ENCODE data around the gene NFASC. TPM values are rescaled to one million over a fixed set of nuclear protein-coding genes. Genes with fewer than 3 reads are reported as not detected.

Gene NFASC
- total RNA-seq, 4 donors from 2014 or later, result 6.3 to 15.1 (median 11.7) TPM

GRCh38 chr1:205015241-205015640, 144.6 kb downstream of the NFASC start:
- H3K4me3 ChIP-seq, result no peak overlapping the region
- intact Hi-C loops (cut with DNase I), result no loop called here
- WGBS, 2 donors, result 83% methylated on average over 1 of the region's 9 CpGs; no CpG with 5 or more reads in 1 of the 2 donors
- TF ChIP-seq POLR2A (IDR thresholded peaks at IDR 0.05), result no peak
- no peak for DNase-seq
- no peaks in the 10 kb centered on the region for H3K36me3 ChIP-seq
- H3K27me3 ChIP-seq, result peaks cover 0 to 43% (median 0%) of the 10 kb centered on the region in 4 donors
- no peak overlapping the region for H3K27ac ChIP-seq
- H3K9me3 ChIP-seq, result no peaks in the 10 kb centered on the region
- peaks cover 4 to 24% (median 5%) of the 10 kb centered on the region in 3 donors for H3K4me1 ChIP-seq

GRCh38 chr1:205016075-205016474, 145.4 kb downstream of the NFASC start:
- Histone ChIP-seq H3K4me1 (peaks cover 4 to 24% (median 5%) of the 10 kb centered on the region in 3 donors), H3K9me3 (no peaks in the 10 kb centered on the region), H3K27ac (no peak overlapping the region), H3K4me3 (no peak overlapping the region), H3K27me3 (peaks cover 0 to 51% (median 0%) of the 10 kb centered on the region in 4 donors), H3K36me3 (no peaks in the 10 kb centered on the region)
- DNase-seq, result no peak
- WGBS, 2 donors, result 88 to 97% methylated on average over 7 to 9 of the region's 9 CpGs
- TF ChIP-seq POLR2A (IDR thresholded peaks at IDR 0.05) (no peak), CTCF (IDR thresholded peaks at IDR 0.05) (no peak)
- intact Hi-C loops (cut with DNase I), result no loop called here

GRCh38 chr1:205016584-205016983, 145.9 kb downstream of the NFASC start:
- no peak overlapping the region for H3K27ac ChIP-seq
- 87 to 89% methylated on average over 11 to 13 of the region's 13 CpGs for WGBS, 2 donors
- no peaks in the 10 kb centered on the region for H3K9me3 ChIP-seq
- no peak for DNase-seq
- peaks cover 0 to 56% (median 0%) of the 10 kb centered on the region in 4 donors for H3K27me3 ChIP-seq
- H3K4me1 ChIP-seq, result peaks cover 4 to 24% (median 5%) of the 10 kb centered on the region in 3 donors
- no peak for TF ChIP-seq POLR2A (IDR thresholded peaks at IDR 0.05)
- no peak for TF ChIP-seq CTCF (IDR thresholded peaks at IDR 0.05)
- H3K36me3 ChIP-seq, result no peaks in the 10 kb centered on the region
- intact Hi-C loops (cut with DNase I), result no loop called here
- no peak overlapping the region for H3K4me3 ChIP-seq

- no peak overlapping the region for H3K4me3 ChIP-seq
- intact Hi-C loops (cut with DNase I), result no loop called here
- TF ChIP-seq POLR2A (IDR thresholded peaks at IDR 0.05) (no peak), CTCF (IDR thresholded peaks at IDR 0.05) (no peak)
- no peak overlapping the region for H3K27ac ChIP-seq
- H3K27me3 ChIP-seq, result peaks cover 0 to 60% (median 0%) of the 10 kb centered on the region in 4 donors
- H3K9me3 ChIP-seq, result no peaks in the 10 kb centered on the region
- 76 to 88% methylated on average over 5 to 6 of the region's 6 CpGs for WGBS, 2 donors
- no peak for DNase-seq
- H3K4me1 ChIP-seq, result peaks cover 4 to 24% (median 5%) of the 10 kb centered on the region in 3 donors
- H3K36me3 ChIP-seq, result no peaks in the 10 kb centered on the region
Observed at GRCh38 chr1:205017001-205017400, 146.3 kb downstream of the NFASC start.

- WGBS, 2 donors, result 91% methylated on average over 6 of the region's 7 CpGs; no CpG with 5 or more reads in 1 of the 2 donors
- H3K4me3 ChIP-seq, result no peak overlapping the region
- H3K27me3 ChIP-seq, result peaks cover 0 to 68% (median 0%) of the 10 kb centered on the region in 4 donors
- H3K4me1 ChIP-seq, result peaks cover 4 to 23% (median 5%) of the 10 kb centered on the region in 3 donors
- H3K36me3 ChIP-seq, result no peaks in the 10 kb centered on the region
- H3K9me3 ChIP-seq, result no peaks in the 10 kb centered on the region
- intact Hi-C loops (cut with DNase I), result no loop called here
- DNase-seq, result no peak
- TF ChIP-seq POLR2A (IDR thresholded peaks at IDR 0.05) (no peak), CTCF (IDR thresholded peaks at IDR 0.05) (no peak)
- no peak overlapping the region for H3K27ac ChIP-seq
Observed at GRCh38 chr1:205017766-205018165, 147.1 kb downstream of the NFASC start.

GRCh38 chr1:205018381-205018780, 147.7 kb downstream of the NFASC start:
- H3K9me3 ChIP-seq, result no peaks in the 10 kb centered on the region
- no peak for DNase-seq
- 60 to 64% methylated on average over 1 of the region's 2 CpGs for WGBS, 2 donors
- intact Hi-C loops (cut with DNase I), result no loop called here
- H3K27ac ChIP-seq, result no peak overlapping the region
- H3K4me3 ChIP-seq, result no peak overlapping the region
- TF ChIP-seq POLR2A (IDR thresholded peaks at IDR 0.05), result no peak
- no peak for TF ChIP-seq CTCF (IDR thresholded peaks at IDR 0.05)
- H3K4me1 ChIP-seq, result peaks cover 4 to 17% (median 5%) of the 10 kb centered on the region in 3 donors
- H3K27me3 ChIP-seq, result peaks cover 0 to 73% (median 0%) of the 10 kb centered on the region in 4 donors
- no peaks in the 10 kb centered on the region for H3K36me3 ChIP-seq
